Adrenal gland (tissue), 5 donors: Measurements from ENCODE around the gene ADD3.

Experiments used
- POLR2A ChIP-seq, 2 donors: fragments of 450-650 bp; IDR thresholded peaks; one replicate each; pipeline ENCODE4 v1.6.1; 2017; ENCODE audit warnings: antibody characterized with exemption in 2 of 2, mild to moderate bottlenecking in 2 of 2, moderate library complexity in 1 of 2
- TF ChIP-seq, protein P1 (sequence below), 6 experiments: fragments of 450-650 bp in 4 of 6; fragments of 200-600 bp in 2 of 6; sonication (generic) in 1 of 6; IDR thresholded peaks; 1 replicate in 5 of 6; 2 replicates in 1 of 6; pipeline versions ENCODE4 v1.5.1 to v1.8.0; 2016 to 2021; ENCODE audit warnings: antibody characterized with exemption in 6 of 6, mild to moderate bottlenecking in 2 of 6, moderate library complexity in 1 of 6
- donor health status: DM: no; HTN: no; CAD: no.

DNA sequence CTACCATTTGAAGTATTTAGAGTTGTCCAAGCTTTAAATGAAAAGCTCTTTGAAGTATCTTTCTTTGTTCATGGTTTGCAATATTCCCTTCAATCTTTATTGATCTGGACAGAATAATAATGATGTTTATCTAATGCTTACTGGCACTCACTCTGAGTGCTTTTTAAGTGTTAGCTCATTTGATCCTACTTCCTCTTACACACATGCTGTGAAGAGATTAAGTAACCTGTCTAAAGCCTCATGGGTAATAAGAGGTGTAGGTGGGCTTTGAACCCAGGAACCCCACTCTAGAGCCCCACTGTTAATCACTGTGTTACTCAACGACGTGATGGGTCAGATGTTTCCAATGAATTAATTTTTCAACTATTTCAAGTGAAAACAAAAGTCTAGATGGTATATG, 31.1 kb upstream of the ADD3 start:
- TF ChIP-seq POLR2A (IDR thresholded peaks at IDR 0.05) = no peak
- TF ChIP-seq, protein P1, sequence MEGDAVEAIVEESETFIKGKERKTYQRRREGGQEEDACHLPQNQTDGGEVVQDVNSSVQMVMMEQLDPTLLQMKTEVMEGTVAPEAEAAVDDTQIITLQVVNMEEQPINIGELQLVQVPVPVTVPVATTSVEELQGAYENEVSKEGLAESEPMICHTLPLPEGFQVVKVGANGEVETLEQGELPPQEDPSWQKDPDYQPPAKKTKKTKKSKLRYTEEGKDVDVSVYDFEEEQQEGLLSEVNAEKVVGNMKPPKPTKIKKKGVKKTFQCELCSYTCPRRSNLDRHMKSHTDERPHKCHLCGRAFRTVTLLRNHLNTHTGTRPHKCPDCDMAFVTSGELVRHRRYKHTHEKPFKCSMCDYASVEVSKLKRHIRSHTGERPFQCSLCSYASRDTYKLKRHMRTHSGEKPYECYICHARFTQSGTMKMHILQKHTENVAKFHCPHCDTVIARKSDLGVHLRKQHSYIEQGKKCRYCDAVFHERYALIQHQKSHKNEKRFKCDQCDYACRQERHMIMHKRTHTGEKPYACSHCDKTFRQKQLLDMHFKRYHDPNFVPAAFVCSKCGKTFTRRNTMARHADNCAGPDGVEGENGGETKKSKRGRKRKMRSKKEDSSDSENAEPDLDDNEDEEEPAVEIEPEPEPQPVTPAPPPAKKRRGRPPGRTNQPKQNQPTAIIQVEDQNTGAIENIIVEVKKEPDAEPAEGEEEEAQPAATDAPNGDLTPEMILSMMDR (IDR thresholded peaks at IDR 0.05) = no peak
